Tibial nerve (tissue), 3 donors: ENCODE results near the gene DENND1A.

Experiments used
- CTCF ChIP-seq, 5 experiments: fragments of 200-600 bp in 3 of 5; fragments of 450-650 bp in 2 of 5; sonication (generic) in 3 of 5; IDR thresholded peaks; one replicate each; pipeline ENCODE4 v1.5.1; 2016 to 2019; ENCODE audit warnings: antibody characterized with exemption in 5 of 5, mild to moderate bottlenecking in 3 of 5, moderate library complexity in 2 of 5
- POLR2A ChIP-seq, 2 donors: fragments of 450-650 bp; IDR thresholded peaks; one replicate each; pipeline ENCODE4 v1.6.1; 2017; ENCODE audit warnings: antibody characterized with exemption in 2 of 2, mild to moderate bottlenecking in 2 of 2, moderate library complexity in 2 of 2

- TF ChIP-seq POLR2A (IDR thresholded peaks at IDR 0.05), result no peak
- no peak for TF ChIP-seq CTCF (IDR thresholded peaks at IDR 0.05)
Measured at GRCh38 chr9:123872710-123873109, 57.2 kb downstream of the DENND1A start.
